ENCODE data around the gene CRY2.

CRY2 gene

GRCh38 chr11:45848654-45849081 lies 1.4 kb downstream of the CRY2 start:
- Histone ChIP-seq H4K8ac (ENCODE audit: low read depth, low read length) (no peak overlapping the region), H3K23ac (ENCODE audit: low read depth, low read length, poor library complexity) (no peak overlapping the region), H3K79me1 (ENCODE audit: low read depth, low read length) (peaks cover 2% of the 10 kb centered on the region), H3K9ac (ENCODE audit: low read depth, low read length, poor library complexity) (no peak overlapping the region), H3K14ac (ENCODE audit: low read length) (no peak overlapping the region), H4K91ac (ENCODE audit: low read depth, low read length, poor library complexity) (no peak overlapping the region), H3K4me2 (ENCODE audit: insufficient read depth, low read length, poor library complexity, severe bottlenecking) (peak overlapping the region; percentile 92), H2AFZ (ENCODE audit: low read length) (no peak overlapping the region), H2AK5ac (ENCODE audit: low read depth, low read length) (no peak overlapping the region), H3K9me3 (replicated peaks in 1 of 2; ENCODE audit: control insufficient read depth in 2 of 2, insufficient read depth in 1 of 2, low read depth in 1 of 2, low read length in 2 of 2) (no peaks in the 10 kb centered on the region), H2BK15ac (ENCODE audit: low read length) (no peak overlapping the region), H2BK120ac (ENCODE audit: low read depth, low read length) (no peak overlapping the region), H2BK5ac (ENCODE audit: low read length) (no peak overlapping the region), H3K27me3 (ENCODE audit: control insufficient read depth in 3 of 3, insufficient read depth in 3 of 3, low read depth in 1 of 3, low read length in 3 of 3) (peaks cover 0 to 12% (median 12%) of the 10 kb centered on the region in 3 experiments), H3K4ac (ENCODE audit: low read length) (no peak overlapping the region), H3K36me3 (replicated peaks in 1 of 2; ENCODE audit: control insufficient read depth in 2 of 2, insufficient read depth in 2 of 2, low read length in 2 of 2) (no peaks in the 10 kb centered on the region), H3K27ac (replicated peaks; ENCODE audit: low read length) (no peak overlapping the region), H3K4me3 (ENCODE audit: low read length in 2 of 2) (peak overlapping the region in 1 of 2 donors; percentile 70), H3K18ac (ENCODE audit: low read length) (no peak overlapping the region), H3K4me1 (ENCODE audit: control insufficient read depth in 2 of 2, insufficient read depth in 1 of 2, low read depth in 1 of 2, low read length in 2 of 2) (peaks cover 6 to 7% of the 10 kb centered on the region in 2 donors), H2BK12ac (ENCODE audit: low read length) (no peak overlapping the region)
- WGBS, 2 donors (ENCODE audit: extremely low coverage in 2 of 2, insufficient read length in 2 of 2, insufficient replicate concordance in 1 of 2): no CpG with 5 or more reads among the region's 8 CpGs
- no peak for DNase-seq (ENCODE audit: low spot score)

GRCh38 chr11:45850446-45850845 lies 3.2 kb downstream of the CRY2 start:
- Histone ChIP-seq H3K36me3 (replicated peaks in 1 of 2; ENCODE audit: control insufficient read depth in 2 of 2, insufficient read depth in 2 of 2, low read length in 2 of 2) (peaks cover 0 to 4% of the 10 kb centered on the region in 2 donors), H3K27ac (replicated peaks; ENCODE audit: low read length) (no peak overlapping the region), H2BK120ac (ENCODE audit: low read depth, low read length) (no peak overlapping the region), H2AFZ (ENCODE audit: low read length) (no peak overlapping the region), H4K91ac (ENCODE audit: low read depth, low read length, poor library complexity) (no peak overlapping the region), H3K14ac (ENCODE audit: low read length) (no peak overlapping the region), H3K9ac (ENCODE audit: low read depth, low read length, poor library complexity) (no peak overlapping the region), H4K8ac (ENCODE audit: low read depth, low read length) (no peak overlapping the region), H3K4me2 (ENCODE audit: insufficient read depth, low read length, poor library complexity, severe bottlenecking) (no peak overlapping the region), H2BK5ac (ENCODE audit: low read length) (no peak overlapping the region), H2BK12ac (ENCODE audit: low read length) (no peak overlapping the region), H3K79me1 (ENCODE audit: low read depth, low read length) (peaks cover 2% of the 10 kb centered on the region), H3K4ac (ENCODE audit: low read length) (no peak overlapping the region), H3K9me3 (replicated peaks in 1 of 2; ENCODE audit: control insufficient read depth in 2 of 2, insufficient read depth in 1 of 2, low read depth in 1 of 2, low read length in 2 of 2) (no peaks in the 10 kb centered on the region), H2AK5ac (ENCODE audit: low read depth, low read length) (no peak overlapping the region), H2BK15ac (ENCODE audit: low read length) (no peak overlapping the region), H3K18ac (ENCODE audit: low read length) (no peak overlapping the region), H3K4me3 (ENCODE audit: low read length in 2 of 2) (no peak overlapping the region), H3K23ac (ENCODE audit: low read depth, low read length, poor library complexity) (no peak overlapping the region), H3K27me3 (ENCODE audit: control insufficient read depth in 3 of 3, insufficient read depth in 3 of 3, low read depth in 1 of 3, low read length in 3 of 3) (peaks cover 0 to 8% (median 6%) of the 10 kb centered on the region in 3 experiments), H3K4me1 (ENCODE audit: control insufficient read depth in 2 of 2, insufficient read depth in 1 of 2, low read depth in 1 of 2, low read length in 2 of 2) (peaks cover 6 to 7% of the 10 kb centered on the region in 2 donors)
- DNase-seq (ENCODE audit: low spot score): no peak
- no CpG with 5 or more reads among the region's 2 CpGs for WGBS, 2 donors (ENCODE audit: extremely low coverage in 2 of 2, insufficient read length in 2 of 2, insufficient replicate concordance in 1 of 2)

- Histone ChIP-seq H3K23ac (ENCODE audit: low read depth, low read length, poor library complexity) (no peak overlapping the region), H3K4ac (ENCODE audit: low read length) (no peak overlapping the region), H3K27ac (replicated peaks; ENCODE audit: low read length) (no peak overlapping the region), H2AK5ac (ENCODE audit: low read depth, low read length) (no peak overlapping the region), H2AFZ (ENCODE audit: low read length) (no peak overlapping the region), H3K4me1 (ENCODE audit: control insufficient read depth in 2 of 2, insufficient read depth in 1 of 2, low read depth in 1 of 2, low read length in 2 of 2) (peaks cover 6 to 7% of the 10 kb centered on the region in 2 donors), H3K18ac (ENCODE audit: low read length) (no peak overlapping the region), H3K27me3 (ENCODE audit: control insufficient read depth in 3 of 3, insufficient read depth in 3 of 3, low read depth in 1 of 3, low read length in 3 of 3) (peaks cover 0 to 3% (median 0%) of the 10 kb centered on the region in 3 experiments), H3K4me2 (ENCODE audit: insufficient read depth, low read length, poor library complexity, severe bottlenecking) (no peak overlapping the region), H2BK15ac (ENCODE audit: low read length) (no peak overlapping the region), H2BK120ac (ENCODE audit: low read depth, low read length) (no peak overlapping the region), H3K4me3 (ENCODE audit: low read length in 2 of 2) (no peak overlapping the region), H2BK5ac (ENCODE audit: low read length) (no peak overlapping the region), H3K9me3 (replicated peaks in 1 of 2; ENCODE audit: control insufficient read depth in 2 of 2, insufficient read depth in 1 of 2, low read depth in 1 of 2, low read length in 2 of 2) (no peaks in the 10 kb centered on the region), H2BK12ac (ENCODE audit: low read length) (no peak overlapping the region), H3K36me3 (replicated peaks in 1 of 2; ENCODE audit: control insufficient read depth in 2 of 2, insufficient read depth in 2 of 2, low read length in 2 of 2) (peaks cover 0 to 12% of the 10 kb centered on the region in 2 donors), H4K91ac (ENCODE audit: low read depth, low read length, poor library complexity) (no peak overlapping the region), H3K79me1 (ENCODE audit: low read depth, low read length) (peaks cover 2% of the 10 kb centered on the region), H4K8ac (ENCODE audit: low read depth, low read length) (no peak overlapping the region), H3K9ac (ENCODE audit: low read depth, low read length, poor library complexity) (no peak overlapping the region), H3K14ac (ENCODE audit: low read length) (no peak overlapping the region)
- no CpG with 5 or more reads among the region's 2 CpGs for WGBS, 2 donors (ENCODE audit: extremely low coverage in 2 of 2, insufficient read length in 2 of 2, insufficient replicate concordance in 1 of 2)
- DNase-seq (ENCODE audit: low spot score): no peak
These were observed 4.0 kb downstream of the CRY2 start for GRCh38 chr11:45851228-45851627.

DNA sequence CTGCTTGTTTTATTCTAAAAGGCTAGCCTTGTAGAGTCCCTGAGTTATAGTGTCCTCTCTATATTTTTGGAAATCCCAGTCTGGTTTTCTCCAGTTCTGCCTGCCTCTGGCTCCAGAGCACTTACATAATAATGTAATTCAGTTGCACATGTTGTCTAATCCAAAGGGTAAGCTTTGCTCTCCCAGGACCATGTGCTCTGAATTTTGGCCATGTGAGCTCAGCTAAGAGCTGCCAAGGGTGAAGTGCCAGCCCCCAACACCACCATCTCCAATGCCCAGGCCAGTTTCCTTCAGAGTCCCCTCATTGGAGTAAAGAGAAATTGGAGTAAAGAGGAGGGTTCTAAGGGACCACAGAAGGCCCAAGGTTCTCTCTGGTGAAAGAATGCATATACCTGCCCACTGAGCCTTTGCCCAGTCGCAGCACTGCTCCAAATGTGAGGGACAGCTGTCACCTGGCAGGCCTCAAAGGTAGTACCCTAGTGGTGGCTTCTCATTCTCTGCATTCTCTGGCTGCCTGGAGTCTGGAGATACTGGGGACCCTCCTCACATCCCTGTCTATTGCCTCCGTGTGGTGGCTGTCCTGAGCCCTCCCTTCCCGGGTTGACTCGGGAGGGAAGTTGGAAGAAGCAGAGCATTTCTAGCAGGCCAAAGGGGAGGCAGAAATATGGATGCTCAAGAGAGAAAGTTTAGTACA lies 4.9 kb downstream of the CRY2 start:
- no peak overlapping the region for H3K27ac ChIP-seq (replicated peaks; ENCODE audit: low read length)
- no peak overlapping the region for H2BK5ac ChIP-seq (ENCODE audit: low read length)
- no peak overlapping the region for H3K4me3 ChIP-seq (ENCODE audit: low read length in 2 of 2)
- no peak overlapping the region for H2BK15ac ChIP-seq (ENCODE audit: low read length)
- no peak overlapping the region for H3K23ac ChIP-seq (ENCODE audit: low read depth, low read length, poor library complexity)
- WGBS, 2 donors (ENCODE audit: extremely low coverage in 2 of 2, insufficient read length in 2 of 2, insufficient replicate concordance in 1 of 2): no CpG with 5 or more reads among the region's 4 CpGs
- no peak overlapping the region for H2AFZ ChIP-seq (ENCODE audit: low read length)
- no peaks in the 10 kb centered on the region for H3K27me3 ChIP-seq (ENCODE audit: control insufficient read depth in 3 of 3, insufficient read depth in 3 of 3, low read depth in 1 of 3, low read length in 3 of 3)
- H3K9ac ChIP-seq (ENCODE audit: low read depth, low read length, poor library complexity): no peak overlapping the region
- no peak overlapping the region for H4K91ac ChIP-seq (ENCODE audit: low read depth, low read length, poor library complexity)
- no peaks in the 10 kb centered on the region for H3K9me3 ChIP-seq (replicated peaks in 1 of 2; ENCODE audit: control insufficient read depth in 2 of 2, insufficient read depth in 1 of 2, low read depth in 1 of 2, low read length in 2 of 2)
- no peak overlapping the region for H3K18ac ChIP-seq (ENCODE audit: low read length)
- peaks cover 4 to 6% of the 10 kb centered on the region in 2 donors for H3K4me1 ChIP-seq (ENCODE audit: control insufficient read depth in 2 of 2, insufficient read depth in 1 of 2, low read depth in 1 of 2, low read length in 2 of 2)
- no peak overlapping the region for H3K4ac ChIP-seq (ENCODE audit: low read length)
- no peak overlapping the region for H2AK5ac ChIP-seq (ENCODE audit: low read depth, low read length)
- peaks cover 4 to 18% of the 10 kb centered on the region in 2 donors for H3K36me3 ChIP-seq (replicated peaks in 1 of 2; ENCODE audit: control insufficient read depth in 2 of 2, insufficient read depth in 2 of 2, low read length in 2 of 2)
- H4K8ac ChIP-seq (ENCODE audit: low read depth, low read length): no peak overlapping the region
- H3K79me1 ChIP-seq (ENCODE audit: low read depth, low read length): peaks cover 2% of the 10 kb centered on the region
- no peak overlapping the region for H3K4me2 ChIP-seq (ENCODE audit: insufficient read depth, low read length, poor library complexity, severe bottlenecking)
- H2BK12ac ChIP-seq (ENCODE audit: low read length): no peak overlapping the region
- no peak overlapping the region for H2BK120ac ChIP-seq (ENCODE audit: low read depth, low read length)
- no peak for DNase-seq (ENCODE audit: low spot score)
- no peak overlapping the region for H3K14ac ChIP-seq (ENCODE audit: low read length)
